ENCODE data around the gene ZAP70. TPM values are rescaled to one million over a fixed set of nuclear protein-coding genes. Genes with fewer than 3 reads are reported as not detected.

ZAP70 gene
- total and polyA plus RNA-seq, 2 of the 13 experiments (the other 11 are each of a cell fraction or from before 2014, with no cell fraction given), result 0.51 to 4.0 TPM

- TF ChIP-seq E2F2 (CRISPR knock-in tag; IDR thresholded peaks at IDR 0.05; ENCODE audit: borderline replicate concordance), result no peak
- TF ChIP-seq ZNF362 (CRISPR knock-in tag; IDR thresholded peaks at IDR 0.05; ENCODE audit: borderline replicate concordance), result no peak
- TF ChIP-seq ZFP82 (CRISPR knock-in tag; IDR thresholded peaks at IDR 0.05; ENCODE audit: borderline replicate concordance), result no peak
- DNase-seq (ENCODE audit: low spot score) (no peak), ATAC-seq (no peak), FAIRE-seq (no peak)
- intact Hi-C loops (cut with micrococcal nuclease; ENCODE audit: unreplicated experiment), result no loop called here
- BruUV-seq (replicated peaks), result no TSS peak
- in situ Hi-C loops (cut with HindIII; ENCODE audit: extremely low pct_ligation_motif_present, low pct_unique_long_range_greater_than_20kb), result no loop called here
- 63% methylated on average over 5 of the region's 5 CpGs for WGBS (ENCODE audit: low lambda C conversion rate)
- H3K4me3 ChIP-seq (replicated peaks in 1 of 3; ENCODE audit: insufficient read depth in 1 of 3, low read depth in 2 of 3, low read length in 3 of 3), result no peak overlapping the region
- no peaks in the 10 kb centered on the region for H3K27me3 ChIP-seq (ENCODE audit: control insufficient read depth in 1 of 2, insufficient read depth in 2 of 2, low read length in 2 of 2)
- no peaks in the 10 kb centered on the region for H4K20me1 ChIP-seq (ENCODE audit: insufficient read depth, low read length)
- peaks cover 13% of the 10 kb centered on the region; the same call in 1 of the 2 replicates for H3K4me1 ChIP-seq (ENCODE audit: insufficient read depth, low read length)
- H3K36me3 ChIP-seq (replicated peaks in 1 of 2; ENCODE audit: control insufficient read depth in 1 of 2, insufficient read depth in 2 of 2, low read length in 2 of 2), result no peaks in the 10 kb centered on the region
- no peak overlapping the region for H3K4me2 ChIP-seq (ENCODE audit: low read depth, low read length)
- POLR2A ChIA-PET, result no interaction called here
- no peak overlapping the region for H2AFZ ChIP-seq (ENCODE audit: low read length)
- CTCF ChIA-PET (ENCODE audit: low intra/inter-chr PET ratio, low total read pairs), result interaction anchor here (6.4 kb wide), 1 partner anchor 104 kb away, joined by 267 read pairs; no protein-coding TSS in a partner anchor
- no peak overlapping the region for H3K27ac ChIP-seq (ENCODE audit: extremely low read length, insufficient read depth, low read length)
- no peak overlapping the region for H3K9ac ChIP-seq (ENCODE audit: insufficient read depth, low read depth, low read length)
- no peaks in the 10 kb centered on the region for H3K79me2 ChIP-seq (ENCODE audit: insufficient read depth, low read length)
- no peaks in the 10 kb centered on the region for H3K9me3 ChIP-seq (ENCODE audit: low read length)
Observed at GRCh38 chr2:97695744-97696143, 17.6 kb upstream of the ZAP70 start.
